Measurements from ENCODE around the gene SND1.

Gene SND1

DNA sequence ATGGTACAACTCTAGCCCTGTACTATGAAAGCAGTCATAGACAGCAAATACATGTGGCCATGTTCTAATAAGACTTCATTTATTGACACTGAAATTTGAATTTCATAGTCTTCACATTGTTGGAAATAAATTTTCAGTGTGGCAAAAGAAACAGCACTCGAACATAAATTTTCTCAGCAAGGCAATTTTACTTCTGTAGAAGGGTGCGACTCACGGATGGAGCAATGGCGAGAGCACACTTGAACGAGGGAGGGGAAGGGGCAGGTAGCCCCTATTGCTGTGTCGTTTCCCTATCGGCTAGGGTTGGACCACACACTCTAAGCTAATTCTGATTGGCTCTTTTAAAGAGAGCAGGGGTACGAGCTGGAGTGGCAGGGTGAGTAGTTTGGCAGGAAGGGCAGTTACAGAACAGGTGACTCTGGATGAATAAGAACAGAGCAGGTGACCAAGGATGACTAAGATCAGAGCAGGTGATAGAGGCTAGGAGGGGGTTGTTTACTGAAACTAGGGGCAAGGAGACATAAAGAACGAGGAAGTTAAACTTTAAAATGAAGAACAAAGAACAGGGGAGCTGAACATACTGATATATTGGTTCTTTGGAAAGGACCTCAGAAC lies 327.2 kb downstream of the SND1 start:
- DNase-seq: no peak

GRCh38 chr7:127979728-127980126 lies 327.7 kb downstream of the SND1 start:
- DNase-seq: no peak

GRCh38 chr7:127980901-127981300 lies 328.9 kb downstream of the SND1 start:
- DNase-seq: no peak

DNA sequence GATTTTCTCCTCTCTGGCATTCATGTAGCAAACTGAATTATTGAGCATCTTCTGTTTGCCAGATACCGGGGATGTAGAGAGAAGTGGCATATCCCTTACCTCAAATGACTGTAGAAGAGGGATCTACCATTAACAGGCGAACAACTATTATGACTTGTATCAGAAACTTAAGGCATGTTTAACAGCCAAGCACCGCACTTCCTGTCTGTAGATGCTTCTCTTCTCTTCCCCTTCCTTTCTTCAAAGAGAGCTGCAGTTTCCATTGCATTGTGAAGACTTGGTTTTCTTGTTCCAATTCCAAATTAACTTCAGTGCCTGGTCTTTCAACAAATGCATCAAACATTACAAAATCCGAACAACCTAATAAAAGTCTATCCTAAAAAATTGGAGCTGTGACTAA lies 330.0 kb downstream of the SND1 start:
- no peak for DNase-seq

- no peak for DNase-seq
Observed at GRCh38 chr7:127983804-127984332, 331.9 kb downstream of the SND1 start.

GRCh38 chr7:127986581-127987521 lies 334.9 kb downstream of the SND1 start:
- no peak for DNase-seq

- no peak for DNase-seq
Observed at GRCh38 chr7:127988751-127989150, 336.8 kb downstream of the SND1 start.

DNA sequence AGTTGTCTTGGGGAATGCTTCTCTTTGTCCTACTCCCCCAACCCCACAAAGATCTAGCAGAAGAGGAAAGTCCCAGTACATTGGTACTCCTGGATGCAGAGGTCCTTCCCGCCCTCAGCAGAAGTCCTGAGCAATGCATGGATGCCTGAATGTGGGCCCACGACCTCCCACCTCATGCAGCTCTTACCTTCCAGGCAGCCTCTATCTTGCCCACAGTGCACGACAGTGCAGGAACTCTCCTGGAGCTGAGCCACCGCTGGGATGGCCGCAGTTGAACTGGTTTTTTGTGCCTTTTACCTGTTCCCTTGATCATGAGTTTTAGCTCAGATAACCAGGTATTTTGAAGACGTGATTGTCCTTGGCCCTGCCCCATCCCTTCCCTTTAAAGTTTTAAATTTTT lies 341.3 kb downstream of the SND1 start:
- no peak for DNase-seq

- no peak for DNase-seq
Observed at GRCh38 chr7:127993987-127994386, 342.0 kb downstream of the SND1 start.

- DNase-seq: no peak
Observed at GRCh38 chr7:127995156-127995880, 343.3 kb downstream of the SND1 start.

DNA sequence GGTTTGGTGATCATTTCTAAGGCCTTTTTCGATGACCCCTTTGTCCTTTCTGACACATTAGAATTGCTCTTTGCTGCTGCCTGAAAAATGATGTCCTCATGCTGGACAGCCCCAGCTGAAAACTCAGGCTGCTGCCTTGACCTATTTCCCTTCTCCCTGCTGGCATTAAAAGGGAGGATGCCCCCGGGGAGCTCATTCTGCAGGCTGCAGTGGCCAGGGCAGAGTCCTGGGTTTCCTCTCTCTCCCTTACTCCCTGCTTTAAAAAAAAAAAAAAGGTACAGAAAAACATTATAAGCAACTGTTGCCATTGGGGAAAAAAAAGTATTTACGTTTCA lies 343.9 kb downstream of the SND1 start:
- DNase-seq: no peak

- DNase-seq: no peak
Observed at GRCh38 chr7:127996253-127997071, 344.5 kb downstream of the SND1 start.

GRCh38 chr7:127997226-127997922 lies 345.4 kb downstream of the SND1 start:
- no peak for DNase-seq

- DNase-seq: no peak
Observed at GRCh38 chr7:127998671-127999070, 346.7 kb downstream of the SND1 start.

DNA sequence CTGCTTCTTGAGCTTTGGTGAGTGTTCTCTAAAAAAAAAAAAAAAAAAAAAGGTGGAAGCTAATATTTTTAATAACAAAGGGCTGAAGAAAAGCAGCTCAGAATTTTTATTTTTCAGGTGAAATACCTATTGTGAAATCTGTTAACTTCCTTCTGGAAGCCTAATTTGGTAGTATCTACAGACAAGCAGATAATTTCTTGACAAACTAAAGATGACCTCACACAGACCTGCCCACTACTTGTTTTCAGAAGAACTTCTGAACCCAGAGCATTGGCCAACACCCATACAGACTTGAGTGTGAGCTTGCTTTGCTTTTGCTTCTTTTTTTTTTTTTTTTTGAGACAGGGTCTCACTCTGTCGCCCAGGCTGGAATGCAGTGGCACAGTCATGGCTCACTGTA lies 348.1 kb downstream of the SND1 start:
- DNase-seq: no peak

GRCh38 chr7:128000854-128001265 lies 348.9 kb downstream of the SND1 start:
- DNase-seq: no peak

- DNase-seq: no peak
Observed at GRCh38 chr7:128003167-128003566, 351.2 kb downstream of the SND1 start.

DNA sequence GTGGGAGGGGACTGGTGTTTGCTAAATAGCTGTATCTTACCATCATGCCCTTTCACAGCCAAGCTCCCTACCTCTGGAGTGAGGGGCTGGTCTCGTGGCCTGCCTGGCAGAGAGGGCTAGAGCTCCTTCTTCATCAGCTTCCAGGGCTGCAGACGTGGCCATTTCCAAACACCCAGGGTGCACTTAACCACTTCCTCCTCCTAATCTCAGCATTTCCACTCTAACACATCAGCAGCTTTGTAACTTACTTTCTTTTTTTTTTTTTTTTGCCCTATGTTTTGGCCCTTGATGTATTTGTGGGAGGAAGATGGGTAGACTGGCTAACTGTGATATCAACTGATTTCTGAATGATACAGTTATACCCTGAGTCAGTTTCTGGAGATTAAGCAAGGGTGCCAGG lies 351.8 kb downstream of the SND1 start:
- no peak for DNase-seq

DNA sequence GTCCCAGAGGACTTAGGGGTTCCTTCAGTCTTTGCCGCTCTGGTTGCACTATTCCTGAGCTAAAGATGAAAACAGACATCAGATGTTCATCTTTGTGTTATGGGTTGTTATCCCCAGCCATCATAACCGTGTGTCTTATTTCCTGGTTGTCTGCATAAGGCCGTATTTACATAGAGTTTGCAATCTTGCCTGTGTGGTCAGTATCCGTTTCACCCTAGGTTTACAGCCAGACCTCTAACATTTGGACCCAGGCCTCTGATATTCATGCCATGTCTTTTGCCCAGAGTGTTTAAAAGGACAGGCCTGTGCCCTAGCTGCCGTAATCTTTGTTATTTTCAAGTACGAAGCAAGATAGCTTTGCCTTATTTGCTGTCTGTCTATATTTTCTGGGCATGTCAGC lies 352.6 kb downstream of the SND1 start:
- no peak for DNase-seq

- DNase-seq: no peak
Observed at GRCh38 chr7:128005117-128005516, 353.1 kb downstream of the SND1 start.

DNA sequence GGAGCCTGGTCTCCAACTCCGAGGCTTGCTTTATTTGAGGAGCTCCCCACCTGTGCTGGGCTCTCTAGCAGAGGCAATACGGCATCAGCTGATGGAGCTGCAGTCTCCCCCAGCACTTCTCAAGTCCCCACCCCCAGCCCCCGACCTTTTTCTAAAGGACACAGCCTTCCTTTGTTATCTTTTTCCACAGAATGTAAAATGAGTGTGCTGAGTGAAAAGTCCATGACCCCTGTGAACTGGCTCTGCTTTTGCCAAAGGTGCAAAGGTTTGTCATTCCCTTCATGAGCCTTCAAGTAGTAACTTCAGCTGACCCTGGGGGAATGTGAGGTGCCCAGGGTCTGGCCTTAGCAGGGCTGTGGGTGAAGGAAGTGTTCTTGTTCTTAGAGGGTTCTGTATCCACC lies 353.8 kb downstream of the SND1 start:
- no peak for DNase-seq
